ENCODE data around the gene CALU. TPM values are rescaled to one million over a fixed set of nuclear protein-coding genes. Genes with fewer than 3 reads are reported as not detected.

The CALU gene
- total and polyA plus RNA-seq, 2 experiments from 2014 or later, result 1,589 to 1,706 TPM

DNA sequence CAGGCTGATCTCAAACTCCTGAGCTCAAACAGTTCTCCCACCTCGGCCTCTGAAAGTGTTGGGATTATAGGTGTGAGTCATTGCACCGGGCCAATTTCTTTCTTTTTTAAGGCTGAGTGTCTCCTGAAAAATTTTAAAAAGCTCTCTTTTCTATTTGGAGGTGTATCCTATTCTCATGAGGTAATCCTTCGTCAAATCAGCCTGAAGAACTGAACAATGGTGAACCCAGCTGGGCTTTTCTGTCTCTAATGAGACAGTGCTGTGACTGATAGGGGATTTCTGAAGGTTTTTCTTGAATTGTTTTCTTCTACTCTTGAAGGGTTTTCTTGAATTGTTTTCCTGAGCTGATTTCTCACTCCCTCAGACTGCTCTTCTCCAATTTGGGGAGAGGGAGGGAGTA is 30.9 kb upstream of the CALU start:
- Histone ChIP-seq H3K79me2 (ENCODE audit: insufficient read depth) (no peaks in the 10 kb centered on the region), H4K20me1 (ENCODE audit: insufficient read depth) (no peaks in the 10 kb centered on the region), H3K27ac (no peak overlapping the region), H3K4me2 (ENCODE audit: unreplicated experiment) (no peak overlapping the region), H3K9me2 (ENCODE audit: insufficient read depth) (no peaks in the 10 kb centered on the region), H3K9ac (no peak overlapping the region), H3K27me3 (replicated peaks; ENCODE audit: insufficient read depth) (no peaks in the 10 kb centered on the region), H3F3A (ENCODE audit: insufficient read depth) (peaks cover 7% of the 10 kb centered on the region; the same call in 1 of the 2 replicates), H3K4me3 (no peak overlapping the region), H3K9me3 (ENCODE audit: low read depth) (no peaks in the 10 kb centered on the region), H2AFZ (no peak overlapping the region), H3K36me3 (ENCODE audit: low read depth) (no peaks in the 10 kb centered on the region), H3K4me1 (ENCODE audit: insufficient read depth) (peaks cover 16% of the 10 kb centered on the region)
- in situ Hi-C loops (cut with MboI), result no loop called here
- WGBS, 2 experiments (ENCODE audit: low coverage in 1 of 2, low lambda C conversion rate in 2 of 2, missing lambda C conversion rate in 2 of 2), result 91 to 93% methylated on average over 3 of the region's 3 CpGs
- no peak for DNase-seq
- TF ChIP-seq EZH2 (IDR thresholded peaks at IDR 0.05; ENCODE audit: insufficient read depth, poor library complexity, severe bottlenecking) (no peak), EZH2phosphoT487 (IDR thresholded peaks at IDR 0.05; ENCODE audit: insufficient read depth, low read depth) (no peak)

DNA sequence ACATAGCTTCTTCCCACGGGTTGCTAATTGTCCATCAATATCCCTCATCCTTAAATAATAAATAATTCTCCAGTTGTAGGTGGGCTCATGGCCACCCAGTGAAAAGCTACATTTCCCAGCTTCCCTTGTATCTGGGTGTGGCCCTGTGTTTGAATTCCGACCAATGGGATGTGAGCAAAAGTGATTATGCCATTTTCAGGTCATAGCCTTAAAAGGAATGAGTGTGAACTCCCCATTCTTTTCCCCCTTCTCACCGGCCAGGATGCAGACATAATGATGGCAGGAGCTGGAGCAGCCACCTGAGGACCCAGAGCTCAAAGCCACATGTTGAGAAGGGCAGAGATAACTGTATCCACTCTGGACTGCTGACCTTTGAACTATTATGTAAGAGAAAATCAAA is 30.3 kb upstream of the CALU start:
- in situ Hi-C loops (cut with MboI), result no loop called here
- peaks cover 16% of the 10 kb centered on the region for H3K4me1 ChIP-seq (ENCODE audit: insufficient read depth)
- H3K4me3 ChIP-seq, result no peak overlapping the region
- H3K27me3 ChIP-seq (replicated peaks; ENCODE audit: insufficient read depth), result no peaks in the 10 kb centered on the region
- no peaks in the 10 kb centered on the region for H3K9me3 ChIP-seq (ENCODE audit: low read depth)
- H3K27ac ChIP-seq, result no peak overlapping the region
- H3K9ac ChIP-seq, result no peak overlapping the region
- DNase-seq, result no peak
- no peak overlapping the region for H2AFZ ChIP-seq
- 81 to 86% methylated on average over 3 of the region's 3 CpGs for WGBS, 2 experiments (ENCODE audit: low coverage in 1 of 2, low lambda C conversion rate in 2 of 2, missing lambda C conversion rate in 2 of 2)
- H3K79me2 ChIP-seq (ENCODE audit: insufficient read depth), result no peaks in the 10 kb centered on the region
- no peaks in the 10 kb centered on the region for H4K20me1 ChIP-seq (ENCODE audit: insufficient read depth)
- no peaks in the 10 kb centered on the region for H3K9me2 ChIP-seq (ENCODE audit: insufficient read depth)
- no peaks in the 10 kb centered on the region for H3K36me3 ChIP-seq (ENCODE audit: low read depth)
- peaks cover 7% of the 10 kb centered on the region; the same call in 1 of the 2 replicates for H3F3A ChIP-seq (ENCODE audit: insufficient read depth)
- TF ChIP-seq EZH2 (IDR thresholded peaks at IDR 0.05; ENCODE audit: insufficient read depth, poor library complexity, severe bottlenecking) (no peak), EZH2phosphoT487 (IDR thresholded peaks at IDR 0.05; ENCODE audit: insufficient read depth, low read depth) (no peak)
- no peak overlapping the region for H3K4me2 ChIP-seq (ENCODE audit: unreplicated experiment)

GRCh38 chr7:128710481-128710880 is 28.7 kb upstream of the CALU start:
- 40 to 46% methylated on average over 6 of the region's 6 CpGs for WGBS, 2 experiments (ENCODE audit: low coverage in 1 of 2, low lambda C conversion rate in 2 of 2, missing lambda C conversion rate in 2 of 2)
- peak; percentile 54 for DNase-seq

DNA sequence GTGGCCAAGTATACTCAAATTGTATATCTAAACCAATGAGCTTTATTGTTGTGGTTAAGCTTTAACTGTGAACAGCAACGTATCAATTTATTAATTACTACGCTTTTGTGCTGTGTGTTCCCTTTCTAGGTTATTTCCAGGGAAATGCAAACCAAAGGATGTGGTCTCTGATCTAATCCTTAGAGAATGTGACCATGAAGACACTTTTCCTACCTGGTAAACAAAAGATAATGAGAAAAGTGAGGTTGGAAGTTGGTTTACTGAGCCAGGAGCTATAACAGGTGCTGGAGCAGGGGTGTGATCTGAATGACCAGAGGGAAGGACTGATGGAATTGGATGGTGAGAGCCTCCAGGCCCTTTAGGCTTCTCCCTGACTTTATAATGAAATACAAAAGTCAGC is 25.4 kb upstream of the CALU start:
- H3K27ac ChIP-seq, result no peak overlapping the region
- no peak for DNase-seq
- no peaks in the 10 kb centered on the region for H3K79me2 ChIP-seq (ENCODE audit: insufficient read depth)
- TF ChIP-seq EZH2 (IDR thresholded peaks at IDR 0.05; ENCODE audit: insufficient read depth, poor library complexity, severe bottlenecking), result no peak
- TF ChIP-seq EZH2phosphoT487 (IDR thresholded peaks at IDR 0.05; ENCODE audit: insufficient read depth, low read depth), result no peak
- no peaks in the 10 kb centered on the region for H3F3A ChIP-seq (ENCODE audit: insufficient read depth)
- H3K9me3 ChIP-seq (ENCODE audit: low read depth), result no peaks in the 10 kb centered on the region
- H3K9me2 ChIP-seq (ENCODE audit: insufficient read depth), result no peaks in the 10 kb centered on the region
- no peak overlapping the region for H2AFZ ChIP-seq
- H3K36me3 ChIP-seq (ENCODE audit: low read depth), result no peaks in the 10 kb centered on the region
- H3K4me1 ChIP-seq (ENCODE audit: insufficient read depth), result 0 out of 2 replicates have a peak, but pooled peaks cover 8% of the 10 kb centered on the region
- H3K27me3 ChIP-seq (replicated peaks; ENCODE audit: insufficient read depth), result no peaks in the 10 kb centered on the region
- 86 to 91% methylated on average over 2 of the region's 2 CpGs for WGBS, 2 experiments (ENCODE audit: low coverage in 1 of 2, low lambda C conversion rate in 2 of 2, missing lambda C conversion rate in 2 of 2)
- in situ Hi-C loops (cut with MboI), result no loop called here
- H3K4me2 ChIP-seq (ENCODE audit: unreplicated experiment), result no peak overlapping the region
- no peak overlapping the region for H3K4me3 ChIP-seq
- no peak overlapping the region for H3K9ac ChIP-seq
- H4K20me1 ChIP-seq (ENCODE audit: insufficient read depth), result no peaks in the 10 kb centered on the region

More at GRCh38 chr7:128710481-128710880, 28.7 kb upstream of the CALU start:
- Histone ChIP-seq H3K27ac (no peak overlapping the region; the same call in 1 of the 2 replicates), H4K20me1 (ENCODE audit: insufficient read depth) (no peaks in the 10 kb centered on the region), H3K9me2 (ENCODE audit: insufficient read depth) (no peaks in the 10 kb centered on the region), H2AFZ (0 out of 2 replicates have a peak overlapping the region, but pooled peaks have one; percentile 20), H3K9ac (no peak overlapping the region), H3K4me1 (ENCODE audit: insufficient read depth) (peaks cover 16% of the 10 kb centered on the region), H3K4me3 (no peak overlapping the region), H3K36me3 (ENCODE audit: low read depth) (no peaks in the 10 kb centered on the region), H3K4me2 (ENCODE audit: unreplicated experiment) (no peak overlapping the region), H3K9me3 (ENCODE audit: low read depth) (no peaks in the 10 kb centered on the region), H3F3A (ENCODE audit: insufficient read depth) (peaks cover 7% of the 10 kb centered on the region; the same call in 1 of the 2 replicates), H3K27me3 (replicated peaks; ENCODE audit: insufficient read depth) (no peaks in the 10 kb centered on the region), H3K79me2 (ENCODE audit: insufficient read depth) (no peaks in the 10 kb centered on the region)
- TF ChIP-seq EZH2phosphoT487 (IDR thresholded peaks at IDR 0.05; ENCODE audit: insufficient read depth, low read depth) (no peak), EZH2 (IDR thresholded peaks at IDR 0.05; ENCODE audit: insufficient read depth, poor library complexity, severe bottlenecking) (no peak)
- in situ Hi-C loops (cut with MboI), result no loop called here

Data from GM23248 (cell line).